ENCODE results near the gene NUP214. TPM values are rescaled to one million over a fixed set of nuclear protein-coding genes. Genes with fewer than 3 reads are reported as not detected.
"Not testable (repeated sequence)": the region's sequence is repeated elsewhere in the genome, so short reads cannot be mapped to it uniquely, and the experiment has no call there.

NUP214 gene
- total RNA-seq, 1 experiment from 2014 or later = 34.9 TPM

DNA sequence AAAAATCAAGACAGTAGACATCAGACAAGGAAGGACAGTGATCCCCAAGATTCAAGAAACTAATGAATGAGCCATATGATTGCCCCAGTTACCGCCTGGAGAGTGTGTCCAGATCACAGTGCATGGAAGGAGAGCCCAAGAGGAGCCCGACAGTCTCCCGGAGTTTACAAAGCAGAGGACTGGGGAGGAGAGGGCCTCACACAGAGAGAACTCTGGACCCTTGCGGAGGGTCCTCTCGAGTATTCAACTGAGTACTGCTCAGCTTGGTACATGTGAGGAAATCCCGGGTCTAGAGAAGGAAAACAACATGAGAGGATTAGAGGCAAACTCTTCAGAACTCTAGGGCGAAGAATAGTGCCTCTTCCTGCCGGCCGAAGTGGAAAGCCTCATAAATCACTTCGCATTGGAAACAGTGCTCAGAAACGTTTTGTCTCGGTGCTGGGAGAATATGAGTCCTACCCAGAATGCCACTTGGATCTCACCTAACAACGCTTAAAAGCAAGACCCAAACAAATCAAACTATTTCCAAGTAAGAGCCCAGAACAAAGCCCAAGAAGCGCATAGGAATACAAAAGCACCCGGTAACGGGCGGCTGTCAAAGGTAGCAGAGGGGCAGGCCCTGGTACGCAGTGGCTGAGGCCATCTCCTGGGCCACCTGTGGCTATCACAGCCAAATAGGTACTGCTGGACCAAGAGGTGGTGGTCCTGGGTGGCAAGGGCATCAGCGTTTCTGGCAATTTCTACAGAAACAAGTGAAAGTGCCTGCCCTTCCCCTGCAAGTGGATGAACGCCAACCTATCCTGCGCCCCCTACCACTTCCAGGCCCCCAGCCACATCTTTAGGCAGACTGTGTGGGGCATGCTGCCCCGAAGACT, 114.9 kb downstream of the NUP214 start:
- no peaks in the 10 kb centered on the region for H3K9me3 ChIP-seq (ENCODE audit: control insufficient read depth, insufficient read depth, low read depth, low read length)
- no TSS peak for BruUV-seq (replicated peaks)
- H3K27me3 ChIP-seq (ENCODE audit: control insufficient read depth, insufficient read depth, low read length) = no peaks in the 10 kb centered on the region
- TF ChIP-seq POLR2AphosphoS5 (IDR thresholded peaks at IDR 0.05; ENCODE audit: low read depth, low read length) (no peak), TCF7L2 (IDR thresholded peaks at IDR 0.05; ENCODE audit: low read depth, low read length) (no peak), REST (IDR thresholded peaks at IDR 0.05; ENCODE audit: insufficient read depth in 1 of 2, low read depth in 2 of 2, low read length in 1 of 2) (no peak), SIN3A (IDR thresholded peaks at IDR 0.05; ENCODE audit: borderline replicate concordance, insufficient read depth, low read depth, low read length) (no peak)
- TF ChIP-seq, protein P1, sequence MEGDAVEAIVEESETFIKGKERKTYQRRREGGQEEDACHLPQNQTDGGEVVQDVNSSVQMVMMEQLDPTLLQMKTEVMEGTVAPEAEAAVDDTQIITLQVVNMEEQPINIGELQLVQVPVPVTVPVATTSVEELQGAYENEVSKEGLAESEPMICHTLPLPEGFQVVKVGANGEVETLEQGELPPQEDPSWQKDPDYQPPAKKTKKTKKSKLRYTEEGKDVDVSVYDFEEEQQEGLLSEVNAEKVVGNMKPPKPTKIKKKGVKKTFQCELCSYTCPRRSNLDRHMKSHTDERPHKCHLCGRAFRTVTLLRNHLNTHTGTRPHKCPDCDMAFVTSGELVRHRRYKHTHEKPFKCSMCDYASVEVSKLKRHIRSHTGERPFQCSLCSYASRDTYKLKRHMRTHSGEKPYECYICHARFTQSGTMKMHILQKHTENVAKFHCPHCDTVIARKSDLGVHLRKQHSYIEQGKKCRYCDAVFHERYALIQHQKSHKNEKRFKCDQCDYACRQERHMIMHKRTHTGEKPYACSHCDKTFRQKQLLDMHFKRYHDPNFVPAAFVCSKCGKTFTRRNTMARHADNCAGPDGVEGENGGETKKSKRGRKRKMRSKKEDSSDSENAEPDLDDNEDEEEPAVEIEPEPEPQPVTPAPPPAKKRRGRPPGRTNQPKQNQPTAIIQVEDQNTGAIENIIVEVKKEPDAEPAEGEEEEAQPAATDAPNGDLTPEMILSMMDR (IDR thresholded peaks at IDR 0.05) = no peak
- no peak for ATAC-seq
- H3K36me3 ChIP-seq (ENCODE audit: control insufficient read depth, insufficient read depth, low read length) = no peaks in the 10 kb centered on the region
- no peak overlapping the region for H3K4me3 ChIP-seq (ENCODE audit: low read depth in 2 of 2, low read length in 2 of 2)
- H3K4me1 ChIP-seq (ENCODE audit: control insufficient read depth, insufficient read depth, low read length) = no peaks in the 10 kb centered on the region; the same call in 1 of the 2 replicates
- ChIA-PET CTCF (no interaction called here), POLR2A (no interaction called here)
- DNase-seq (ENCODE audit: low read depth, low spot score) = no peak
- in situ Hi-C loops (cut with HindIII; ENCODE audit: low pct_unique_long_range_greater_than_20kb, low sequenced_read_pairs) = no loop called here
- intact Hi-C loops (cut with micrococcal nuclease; ENCODE audit: unreplicated experiment) = no loop called here
- H3K27ac ChIP-seq (ENCODE audit: low read length) = no peak overlapping the region

- H3K9me3 ChIP-seq (ENCODE audit: control insufficient read depth, insufficient read depth, low read depth, low read length); H3K4me3 ChIP-seq (ENCODE audit: low read depth in 2 of 2, low read length in 2 of 2); DNase-seq (ENCODE audit: low read depth, low spot score); ATAC-seq; H3K36me3 ChIP-seq (ENCODE audit: control insufficient read depth, insufficient read depth, low read length); H3K27ac ChIP-seq (ENCODE audit: low read length); H3K27me3 ChIP-seq (ENCODE audit: control insufficient read depth, insufficient read depth, low read length); BruUV-seq (replicated peaks); H3K4me1 ChIP-seq (ENCODE audit: control insufficient read depth, insufficient read depth, low read length); POLR2A ChIA-PET; CTCF ChIA-PET; intact Hi-C loops (cut with micrococcal nuclease; ENCODE audit: unreplicated experiment); in situ Hi-C loops (cut with HindIII; ENCODE audit: low pct_unique_long_range_greater_than_20kb, low sequenced_read_pairs): not testable (repeated sequence)
These were observed 118.9 kb downstream of the NUP214 start for GRCh38 chr9:131244331-131244730.

DNA sequence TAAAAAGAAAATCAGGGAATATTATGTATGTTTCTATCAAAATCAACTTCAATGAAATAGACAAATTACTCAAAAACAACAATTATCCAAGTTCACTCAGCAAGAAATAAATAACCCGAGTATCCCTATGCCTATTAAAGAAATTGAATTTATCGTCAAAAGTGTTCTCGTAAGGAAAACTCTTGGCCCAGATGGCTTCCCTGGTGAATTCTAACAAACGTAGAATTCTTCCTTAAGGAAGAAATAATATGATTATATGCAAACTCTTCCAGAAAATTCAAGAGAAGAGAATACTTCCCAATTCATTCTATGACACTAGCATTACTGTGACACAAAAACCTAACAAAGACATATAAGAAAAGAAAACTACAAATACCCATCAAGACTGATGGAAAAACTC, 121.2 kb downstream of the NUP214 start:
- BruUV-seq (replicated peaks) = no TSS peak
- ChIA-PET POLR2A (no interaction called here), CTCF (no interaction called here)
- DNase-seq (ENCODE audit: low read depth, low spot score) (no peak), ATAC-seq (no peak)
- Histone ChIP-seq H3K9me3 (ENCODE audit: control insufficient read depth, insufficient read depth, low read depth, low read length) (no peaks in the 10 kb centered on the region), H3K4me1 (ENCODE audit: control insufficient read depth, insufficient read depth, low read length) (no peaks in the 10 kb centered on the region), H3K27ac (ENCODE audit: low read length) (no peak overlapping the region), H3K36me3 (ENCODE audit: control insufficient read depth, insufficient read depth, low read length) (no peaks in the 10 kb centered on the region), H3K4me3 (ENCODE audit: low read depth in 2 of 2, low read length in 2 of 2) (no peak overlapping the region), H3K27me3 (ENCODE audit: control insufficient read depth, insufficient read depth, low read length) (no peaks in the 10 kb centered on the region)
- in situ Hi-C loops (cut with HindIII; ENCODE audit: low pct_unique_long_range_greater_than_20kb, low sequenced_read_pairs) (no loop called here), intact Hi-C loops (cut with micrococcal nuclease; ENCODE audit: unreplicated experiment) (no loop called here)
- TF ChIP-seq POLR2AphosphoS5 (IDR thresholded peaks at IDR 0.05; ENCODE audit: low read depth, low read length) (no peak), SIN3A (IDR thresholded peaks at IDR 0.05; ENCODE audit: borderline replicate concordance, insufficient read depth, low read depth, low read length) (no peak), TCF7L2 (IDR thresholded peaks at IDR 0.05; ENCODE audit: low read depth, low read length) (no peak), REST (IDR thresholded peaks at IDR 0.05; ENCODE audit: insufficient read depth in 1 of 2, low read depth in 2 of 2, low read length in 1 of 2) (no peak)
- TF ChIP-seq, protein P1 (IDR thresholded peaks at IDR 0.05) = no peak

Measured in Panc1 (cell line).